Hepatic stellate cell (primary cell): Measurements from ENCODE around the gene LRRC15.

Source experiments
- DNase-seq: peaks from one replicate; pipeline ENCODE4 v3.0.0; 2011; ENCODE audit warnings: low spot score

The LRRC15 gene

DNA sequence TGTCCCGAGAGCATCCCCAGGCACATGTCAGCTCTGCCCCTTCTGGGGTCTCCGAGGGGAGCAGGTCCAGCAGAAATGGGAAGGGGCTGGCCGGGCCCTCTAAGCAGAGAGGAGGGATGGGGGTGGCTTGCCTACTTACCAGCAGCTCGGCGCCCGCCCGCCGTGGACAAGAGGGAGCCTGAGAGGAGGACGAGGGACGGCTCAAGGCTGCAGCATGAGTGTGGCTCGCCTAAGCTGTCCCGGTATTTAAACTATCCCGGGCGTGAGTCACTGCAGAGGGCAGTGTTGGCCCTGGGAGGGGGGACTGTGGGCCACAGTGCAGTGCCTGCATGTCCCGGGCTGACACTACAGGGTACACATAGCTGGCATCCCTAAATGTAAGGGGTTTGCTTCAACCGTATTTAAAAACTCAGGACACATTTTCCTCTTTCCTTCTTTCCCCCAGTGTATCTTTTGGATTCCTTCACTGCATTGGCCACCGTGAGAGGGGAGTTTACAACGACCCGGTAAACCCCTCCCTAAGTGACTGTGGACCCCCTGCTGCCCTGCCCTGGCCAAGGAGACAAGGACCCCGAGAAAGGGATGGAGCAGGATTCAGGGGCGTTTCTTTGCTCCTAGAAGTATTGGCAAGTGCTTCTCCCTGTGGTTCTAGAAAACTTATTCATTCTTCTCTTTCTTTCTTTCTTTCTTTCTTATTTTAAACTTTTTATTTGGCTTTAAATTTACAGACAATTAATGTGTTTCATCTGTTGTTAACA is at the start of gene LRRC15:
Gene LRRC15 (minus strand): TSS at position 222 of the 758 bp plus-strand sequence. CDS start 8,700 bp downstream, outside the sequence.
- DNase-seq, result peak; percentile 85

- DNase-seq, result no peak
These were observed 49.1 kb upstream of the LRRC15 start for GRCh38 chr3:194418671-194419070.

GRCh38 chr3:194407423-194407822 is 37.9 kb upstream of the LRRC15 start:
- DNase-seq, result no peak

- no peak for DNase-seq
These were observed 36.2 kb upstream of the LRRC15 start for GRCh38 chr3:194405766-194406165.

- no peak for DNase-seq
These were observed 35.0 kb upstream of the LRRC15 start for GRCh38 chr3:194404365-194405140.

GRCh38 chr3:194401868-194402329 is 32.4 kb upstream of the LRRC15 start:
- DNase-seq, result no peak

GRCh38 chr3:194401346-194401745 is 31.8 kb upstream of the LRRC15 start:
- DNase-seq, result no peak

- no peak for DNase-seq
These were observed 30.4 kb upstream of the LRRC15 start for GRCh38 chr3:194399874-194400411.

GRCh38 chr3:194399166-194399565 is 29.6 kb upstream of the LRRC15 start, which contains the start of gene GP5:
Gene GP5 (minus strand): TSS chr3:194399266. CDS start chr3:194398282, 984 bp downstream.
- no peak for DNase-seq

DNA sequence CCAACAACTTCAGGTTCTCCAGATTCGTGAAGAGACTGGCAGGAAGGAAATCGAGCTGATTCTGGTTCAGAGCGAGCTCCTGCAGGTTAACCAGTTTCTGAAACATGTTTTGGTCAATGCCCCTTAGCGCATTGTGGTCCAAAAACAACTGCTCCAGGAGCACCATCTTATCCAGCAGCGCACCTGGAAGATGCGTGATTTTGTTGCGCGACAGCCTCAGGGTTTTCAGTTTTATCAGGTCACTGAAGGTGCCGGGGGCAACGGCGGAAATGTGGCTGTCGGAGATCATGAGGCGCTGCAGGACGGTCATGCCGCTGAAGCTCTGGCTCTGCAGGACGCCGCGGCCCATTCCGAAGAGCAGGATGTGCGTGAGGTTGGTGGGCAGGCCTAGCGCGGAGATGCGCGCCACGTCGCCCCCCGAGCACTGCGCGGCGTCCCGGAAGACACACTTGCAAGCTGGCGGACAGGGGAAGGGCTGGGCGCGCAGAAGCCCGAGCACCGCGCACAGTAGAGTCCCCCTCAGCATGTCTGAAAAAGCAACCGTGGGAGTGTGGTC is 28.3 kb upstream of the LRRC15 start:
- DNase-seq, result no peak

DNA sequence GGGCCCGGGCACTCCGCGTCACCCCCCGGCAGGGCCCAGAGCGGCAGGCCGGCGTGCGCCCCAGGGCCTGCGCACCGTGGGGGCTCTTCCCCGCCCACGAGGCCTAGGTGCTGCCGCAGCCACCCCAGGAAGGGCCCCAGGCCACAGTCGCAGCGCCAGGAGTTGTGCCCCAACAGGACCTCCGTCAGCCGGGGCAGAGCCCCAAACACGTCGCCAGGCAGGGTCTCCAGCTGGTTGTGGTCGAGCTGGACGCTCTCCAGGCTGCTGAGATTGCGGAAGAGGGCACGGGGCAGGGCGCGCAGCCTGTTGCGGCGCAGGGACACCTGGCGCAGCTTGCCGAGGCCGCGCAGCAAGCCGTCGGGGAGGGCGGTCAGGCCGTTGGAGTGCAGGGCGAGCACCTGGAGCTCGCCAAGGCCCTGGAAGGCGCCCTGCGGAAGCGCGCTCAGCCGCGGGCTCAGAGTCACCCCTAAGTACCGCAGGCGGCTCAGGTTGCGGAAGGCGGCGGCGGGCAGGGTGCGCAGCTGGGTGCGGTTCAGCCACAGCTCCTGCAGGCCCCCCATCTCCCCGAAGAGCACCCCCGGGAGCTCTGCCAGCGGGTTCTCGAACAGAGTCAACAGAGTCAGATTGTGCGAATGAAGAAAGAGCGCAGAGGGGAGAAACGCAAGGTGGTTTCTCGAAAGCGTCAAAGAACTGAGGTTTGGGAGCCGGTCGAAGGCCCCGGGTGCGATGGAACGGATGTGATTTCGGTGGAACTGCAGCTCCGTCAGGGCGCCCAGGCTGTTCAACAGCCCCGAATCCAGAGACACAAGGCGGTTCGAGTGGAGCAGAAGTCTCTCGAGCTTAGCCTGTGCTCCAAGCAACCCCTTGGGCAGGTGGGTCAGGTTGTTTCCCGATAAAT is 27.6 kb upstream of the LRRC15 start:
- no peak for DNase-seq

DNA sequence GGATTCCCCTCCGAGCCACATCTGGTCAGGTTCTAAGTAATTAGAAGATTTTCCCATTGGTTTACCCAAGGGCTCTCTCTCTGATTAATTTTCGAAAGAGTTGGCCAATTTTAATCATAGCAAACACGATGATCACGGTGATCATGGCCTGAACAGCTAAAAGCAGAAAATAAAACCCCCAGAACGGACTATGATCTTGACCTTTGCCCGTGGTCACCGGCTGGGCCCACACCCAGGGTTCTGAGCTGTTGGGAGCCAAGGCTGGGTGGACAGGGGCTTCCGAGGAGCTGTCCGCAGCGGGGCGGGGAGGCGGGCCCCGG is 27.0 kb upstream of the LRRC15 start:
- DNase-seq, result no peak

DNA sequence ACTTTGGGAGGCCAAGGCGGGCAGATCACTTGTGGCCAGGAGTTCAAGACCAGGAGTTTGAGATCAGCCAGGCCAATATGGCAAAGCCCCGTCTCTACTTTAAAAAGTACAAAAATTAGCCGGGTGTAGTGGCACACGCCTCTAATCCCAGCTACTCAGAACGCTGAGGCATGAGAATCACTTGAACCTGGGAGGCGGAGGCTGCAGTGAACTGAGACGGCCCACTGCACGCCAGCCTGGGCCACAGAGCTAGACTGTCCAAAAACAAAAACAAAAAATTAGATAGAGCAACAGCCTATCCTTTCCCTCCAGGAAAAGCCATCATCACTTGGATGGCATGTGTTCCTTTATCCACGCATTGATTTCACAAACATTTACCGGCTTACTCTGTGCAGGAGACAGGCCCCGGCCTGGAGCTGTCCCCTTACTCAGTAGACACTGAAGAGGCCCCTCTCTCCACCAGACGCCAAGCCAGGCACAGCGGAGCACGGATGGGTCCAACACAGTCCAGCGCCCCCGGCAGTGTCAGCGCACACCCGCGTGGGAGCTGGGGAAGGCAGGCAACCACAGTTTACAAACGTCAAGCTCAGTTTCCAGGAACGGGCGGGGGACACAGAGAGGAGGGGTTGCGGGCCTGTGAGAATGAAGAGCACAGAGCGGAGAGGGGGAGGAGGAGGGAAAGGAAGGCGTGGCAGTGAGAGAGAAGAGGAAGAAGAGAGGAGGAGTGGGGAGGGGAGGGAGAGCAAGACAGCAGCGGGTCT is 26.4 kb upstream of the LRRC15 start:
- DNase-seq, result no peak

DNA sequence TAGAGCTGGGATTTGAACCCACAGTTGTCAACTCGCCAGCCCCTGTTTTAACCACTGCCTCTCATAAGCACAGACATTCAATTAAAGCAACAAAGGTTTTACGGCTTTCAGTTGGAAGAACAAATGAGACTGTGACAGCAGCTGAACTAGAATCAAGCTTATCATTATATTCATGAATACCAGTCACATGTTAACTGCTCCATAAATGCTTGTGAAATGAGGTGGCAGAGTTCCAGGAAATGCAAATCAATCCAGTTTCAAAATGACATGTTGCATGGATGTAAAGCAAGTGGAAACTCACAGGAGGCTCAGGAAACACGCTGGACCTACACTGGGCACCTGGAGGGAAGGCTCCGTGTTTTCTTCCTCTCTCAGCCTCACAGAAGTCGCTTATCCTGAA is 25.7 kb upstream of the LRRC15 start:
- DNase-seq, result no peak

- no peak for DNase-seq
These were observed 23.0 kb upstream of the LRRC15 start for GRCh38 chr3:194392576-194392975.

- no peak for DNase-seq
These were observed 21.3 kb upstream of the LRRC15 start for GRCh38 chr3:194390835-194391234.

DNA sequence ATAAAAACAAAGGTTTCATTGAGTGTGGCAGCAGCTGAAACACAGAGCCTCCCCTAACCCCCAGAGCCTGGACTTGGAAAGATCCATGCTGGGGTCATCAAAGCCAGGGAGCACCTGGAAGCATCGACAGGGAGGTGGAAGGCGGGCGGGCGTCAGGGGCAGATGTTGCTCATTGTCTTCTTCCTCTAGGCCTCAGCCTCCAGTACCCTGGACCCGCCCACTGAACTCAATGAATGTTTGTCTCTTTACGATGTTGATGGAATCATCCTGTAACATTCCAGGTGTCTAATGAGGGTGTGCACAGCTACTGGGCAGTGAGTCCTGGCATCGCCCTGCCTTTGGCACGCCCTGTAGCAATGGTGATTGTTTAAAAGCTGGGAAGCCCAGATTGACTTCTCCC is 19.7 kb upstream of the LRRC15 start:
- DNase-seq, result no peak

GRCh38 chr3:194387926-194388418 is 18.4 kb upstream of the LRRC15 start:
- DNase-seq, result no peak

DNA sequence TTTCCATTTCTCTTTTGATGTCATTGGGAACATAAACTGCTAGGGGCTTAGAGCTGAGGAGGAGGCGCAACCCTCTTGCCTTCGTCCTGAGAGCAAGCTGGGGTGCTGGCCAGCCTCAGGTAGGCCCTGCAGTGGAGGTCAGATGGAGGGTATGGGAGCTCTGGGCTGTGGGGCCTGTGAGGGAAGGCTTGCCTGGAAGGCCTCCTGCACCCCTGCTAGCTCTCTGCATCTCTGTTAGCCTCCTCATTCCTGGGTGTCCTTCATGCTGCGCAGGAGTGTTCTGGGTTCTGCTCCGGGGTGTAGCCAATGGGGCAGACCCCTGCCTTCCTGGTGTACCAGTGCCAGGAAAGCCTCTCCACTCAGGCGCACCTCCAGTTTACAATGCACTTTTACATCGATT is 17.7 kb upstream of the LRRC15 start:
- no peak for DNase-seq

GRCh38 chr3:194386648-194387047 is 17.1 kb upstream of the LRRC15 start:
- no peak for DNase-seq

GRCh38 chr3:194386066-194386465 is 16.5 kb upstream of the LRRC15 start:
- no peak for DNase-seq
